HepG2 (cell line): ENCODE data around the gene SLTM.

ENCODE experiments used
- ADNP ChIP-seq: sonication (generic); formaldehyde crosslinking; IDR thresholded peaks from 2 replicates; pipeline ENCODE4 v1.4.0; 2020; ENCODE audit warnings: missing genetic modification reagents
- GLI4 ChIP-seq: sonication (generic); formaldehyde crosslinking; IDR thresholded peaks from 2 replicates; pipeline ENCODE4 v1.5.1; 2020; ENCODE audit warnings: missing genetic modification reagents, mild to moderate bottlenecking, moderate library complexity, borderline replicate concordance
- SIN3B ChIP-seq: fragments of 150-350 bp; IDR thresholded peaks from 2 replicates; pipeline ENCODE4 v1.6.1; 2014; ENCODE audit warnings: low read length
- SRF ChIP-seq: IDR thresholded peaks from 2 replicates; pipeline ENCODE4 v1.6.1; 2011; ENCODE audit warnings: mild to moderate bottlenecking, low read depth, low read length, moderate library complexity
- STAG1 ChIP-seq: sonication (generic); formaldehyde crosslinking; IDR thresholded peaks from 2 replicates; pipeline ENCODE4 v1.4.0; 2020; ENCODE audit warnings: missing genetic modification reagents
- ZBTB39 ChIP-seq: sonication (generic); formaldehyde crosslinking; IDR thresholded peaks from 2 replicates; pipeline ENCODE4 v1.5.0; 2020; ENCODE audit warnings: missing genetic modification reagents
- ZNF121 ChIP-seq: sonication (generic); formaldehyde crosslinking; IDR thresholded peaks from 2 replicates; pipeline ENCODE4 v1.5.0; 2020; ENCODE audit warnings: mild to moderate bottlenecking, missing genetic modification reagents
- TF ChIP-seq, protein P1 (sequence below): sonication (generic); formaldehyde crosslinking; IDR thresholded peaks from 2 replicates; pipeline ENCODE4 v1.4.0; 2020; ENCODE audit warnings: mild to moderate bottlenecking, missing genetic modification reagents, borderline replicate concordance
- TF ChIP-seq, protein P2 (sequence below): sonication (generic); formaldehyde crosslinking; IDR thresholded peaks from 2 replicates; pipeline ENCODE4 v1.4.0; 2020; ENCODE audit warnings: missing genetic modification reagents

GRCh38 chr15:58876306-58877106 lies 57.0 kb downstream of the SLTM start:
- TF ChIP-seq GLI4 (CRISPR knock-in tag) (no peak), ZBTB39 (no peak), ADNP (CRISPR knock-in tag) (no peak), SIN3B (no peak), STAG1 (CRISPR knock-in tag) (no peak), SRF (no peak), ZNF121 (no peak)
- TF ChIP-seq, protein P1, sequence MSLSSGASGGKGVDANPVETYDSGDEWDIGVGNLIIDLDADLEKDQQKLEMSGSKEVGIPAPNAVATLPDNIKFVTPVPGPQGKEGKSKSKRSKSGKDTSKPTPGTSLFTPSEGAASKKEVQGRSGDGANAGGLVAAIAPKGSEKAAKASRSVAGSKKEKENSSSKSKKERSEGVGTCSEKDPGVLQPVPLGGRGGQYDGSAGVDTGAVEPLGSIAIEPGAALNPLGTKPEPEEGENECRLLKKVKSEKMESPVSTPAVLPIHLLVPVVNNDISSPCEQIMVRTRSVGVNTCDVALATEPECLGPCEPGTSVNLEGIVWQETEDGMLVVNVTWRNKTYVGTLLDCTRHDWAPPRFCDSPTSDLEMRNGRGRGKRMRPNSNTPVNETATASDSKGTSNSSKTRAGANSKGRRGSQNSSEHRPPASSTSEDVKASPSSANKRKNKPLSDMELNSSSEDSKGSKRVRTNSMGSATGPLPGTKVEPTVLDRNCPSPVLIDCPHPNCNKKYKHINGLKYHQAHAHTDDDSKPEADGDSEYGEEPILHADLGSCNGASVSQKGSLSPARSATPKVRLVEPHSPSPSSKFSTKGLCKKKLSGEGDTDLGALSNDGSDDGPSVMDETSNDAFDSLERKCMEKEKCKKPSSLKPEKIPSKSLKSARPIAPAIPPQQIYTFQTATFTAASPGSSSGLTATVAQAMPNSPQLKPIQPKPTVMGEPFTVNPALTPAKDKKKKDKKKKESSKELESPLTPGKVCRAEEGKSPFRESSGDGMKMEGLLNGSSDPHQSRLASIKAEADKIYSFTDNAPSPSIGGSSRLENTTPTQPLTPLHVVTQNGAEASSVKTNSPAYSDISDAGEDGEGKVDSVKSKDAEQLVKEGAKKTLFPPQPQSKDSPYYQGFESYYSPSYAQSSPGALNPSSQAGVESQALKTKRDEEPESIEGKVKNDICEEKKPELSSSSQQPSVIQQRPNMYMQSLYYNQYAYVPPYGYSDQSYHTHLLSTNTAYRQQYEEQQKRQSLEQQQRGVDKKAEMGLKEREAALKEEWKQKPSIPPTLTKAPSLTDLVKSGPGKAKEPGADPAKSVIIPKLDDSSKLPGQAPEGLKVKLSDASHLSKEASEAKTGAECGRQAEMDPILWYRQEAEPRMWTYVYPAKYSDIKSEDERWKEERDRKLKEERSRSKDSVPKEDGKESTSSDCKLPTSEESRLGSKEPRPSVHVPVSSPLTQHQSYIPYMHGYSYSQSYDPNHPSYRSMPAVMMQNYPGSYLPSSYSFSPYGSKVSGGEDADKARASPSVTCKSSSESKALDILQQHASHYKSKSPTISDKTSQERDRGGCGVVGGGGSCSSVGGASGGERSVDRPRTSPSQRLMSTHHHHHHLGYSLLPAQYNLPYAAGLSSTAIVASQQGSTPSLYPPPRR (CRISPR knock-in tag): no peak
- TF ChIP-seq, protein P2, sequence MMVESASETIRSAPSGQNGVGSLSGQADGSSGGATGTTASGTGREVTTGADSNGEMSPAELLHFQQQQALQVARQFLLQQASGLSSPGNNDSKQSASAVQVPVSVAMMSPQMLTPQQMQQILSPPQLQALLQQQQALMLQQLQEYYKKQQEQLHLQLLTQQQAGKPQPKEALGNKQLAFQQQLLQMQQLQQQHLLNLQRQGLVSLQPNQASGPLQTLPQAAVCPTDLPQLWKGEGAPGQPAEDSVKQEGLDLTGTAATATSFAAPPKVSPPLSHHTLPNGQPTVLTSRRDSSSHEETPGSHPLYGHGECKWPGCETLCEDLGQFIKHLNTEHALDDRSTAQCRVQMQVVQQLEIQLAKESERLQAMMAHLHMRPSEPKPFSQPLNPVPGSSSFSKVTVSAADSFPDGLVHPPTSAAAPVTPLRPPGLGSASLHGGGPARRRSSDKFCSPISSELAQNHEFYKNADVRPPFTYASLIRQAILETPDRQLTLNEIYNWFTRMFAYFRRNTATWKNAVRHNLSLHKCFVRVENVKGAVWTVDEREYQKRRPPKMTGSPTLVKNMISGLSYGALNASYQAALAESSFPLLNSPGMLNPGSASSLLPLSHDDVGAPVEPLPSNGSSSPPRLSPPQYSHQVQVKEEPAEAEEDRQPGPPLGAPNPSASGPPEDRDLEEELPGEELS (CRISPR knock-in tag): no peak
